ENCODE measurements around the gene TMPRSS15. TPM values are rescaled to one million over a fixed set of nuclear protein-coding genes. Genes with fewer than 3 reads are reported as not detected.

TMPRSS15 gene
- total RNA-seq, 1 donor from 2014 or later = not detected

GRCh38 chr21:18252680-18253079, 150.9 kb downstream of the TMPRSS15 start:
- Mint-ChIP-seq H3K36me3 (ENCODE audit: low read depth) (no peaks in the 10 kb centered on the region), H3K4me3 (no peak overlapping the region), H3K9me3 (no peaks in the 10 kb centered on the region), H3K27me3 (no peaks in the 10 kb centered on the region), H3K27ac (no peak overlapping the region), H3K4me1 (no peaks in the 10 kb centered on the region)
- DNase-seq = no peak
- intact Hi-C loops (cut with micrococcal nuclease) = no loop called here
- TF ChIP-seq, protein P1, sequence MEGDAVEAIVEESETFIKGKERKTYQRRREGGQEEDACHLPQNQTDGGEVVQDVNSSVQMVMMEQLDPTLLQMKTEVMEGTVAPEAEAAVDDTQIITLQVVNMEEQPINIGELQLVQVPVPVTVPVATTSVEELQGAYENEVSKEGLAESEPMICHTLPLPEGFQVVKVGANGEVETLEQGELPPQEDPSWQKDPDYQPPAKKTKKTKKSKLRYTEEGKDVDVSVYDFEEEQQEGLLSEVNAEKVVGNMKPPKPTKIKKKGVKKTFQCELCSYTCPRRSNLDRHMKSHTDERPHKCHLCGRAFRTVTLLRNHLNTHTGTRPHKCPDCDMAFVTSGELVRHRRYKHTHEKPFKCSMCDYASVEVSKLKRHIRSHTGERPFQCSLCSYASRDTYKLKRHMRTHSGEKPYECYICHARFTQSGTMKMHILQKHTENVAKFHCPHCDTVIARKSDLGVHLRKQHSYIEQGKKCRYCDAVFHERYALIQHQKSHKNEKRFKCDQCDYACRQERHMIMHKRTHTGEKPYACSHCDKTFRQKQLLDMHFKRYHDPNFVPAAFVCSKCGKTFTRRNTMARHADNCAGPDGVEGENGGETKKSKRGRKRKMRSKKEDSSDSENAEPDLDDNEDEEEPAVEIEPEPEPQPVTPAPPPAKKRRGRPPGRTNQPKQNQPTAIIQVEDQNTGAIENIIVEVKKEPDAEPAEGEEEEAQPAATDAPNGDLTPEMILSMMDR (IDR thresholded peaks at IDR 0.05) = no peak
- ChIA-PET POLR2A (no interaction called here), CTCF (no interaction called here)
- no peak for ATAC-seq (ENCODE audit: low read depth)

- no peaks in the 10 kb centered on the region for H3K27me3 Mint-ChIP-seq
- no peaks in the 10 kb centered on the region for H3K36me3 Mint-ChIP-seq (ENCODE audit: low read depth)
- ChIA-PET POLR2A (no interaction called here), CTCF (no interaction called here)
- H3K4me1 Mint-ChIP-seq = no peaks in the 10 kb centered on the region
- H3K27ac Mint-ChIP-seq = no peak overlapping the region
- ATAC-seq (ENCODE audit: low read depth) (no peak), DNase-seq (no peak)
- intact Hi-C loops (cut with micrococcal nuclease) = no loop called here
- no peaks in the 10 kb centered on the region for H3K9me3 Mint-ChIP-seq
- TF ChIP-seq, protein P1 (IDR thresholded peaks at IDR 0.05) = no peak
- no peak overlapping the region for H3K4me3 Mint-ChIP-seq
Observed at GRCh38 chr21:18252256-18252655, 151.3 kb downstream of the TMPRSS15 start.

- CTCF ChIA-PET = no interaction called here
- DNase-seq = no peak
- TF ChIP-seq, protein P1 (IDR thresholded peaks at IDR 0.05) = no peak
- no peak overlapping the region for H3K27ac Mint-ChIP-seq
- no peaks in the 10 kb centered on the region for H3K36me3 Mint-ChIP-seq (ENCODE audit: low read depth)
- intact Hi-C loops (cut with micrococcal nuclease) = no loop called here
- no peaks in the 10 kb centered on the region for H3K9me3 Mint-ChIP-seq
- no peak overlapping the region for H3K4me3 Mint-ChIP-seq
- peaks cover 3% of the 10 kb centered on the region for H3K27me3 Mint-ChIP-seq
- ATAC-seq (ENCODE audit: low read depth) = no peak
- POLR2A ChIA-PET = no interaction called here
- H3K4me1 Mint-ChIP-seq = no peaks in the 10 kb centered on the region
Observed at GRCh38 chr21:18251065-18251464, 152.5 kb downstream of the TMPRSS15 start.

DNA sequence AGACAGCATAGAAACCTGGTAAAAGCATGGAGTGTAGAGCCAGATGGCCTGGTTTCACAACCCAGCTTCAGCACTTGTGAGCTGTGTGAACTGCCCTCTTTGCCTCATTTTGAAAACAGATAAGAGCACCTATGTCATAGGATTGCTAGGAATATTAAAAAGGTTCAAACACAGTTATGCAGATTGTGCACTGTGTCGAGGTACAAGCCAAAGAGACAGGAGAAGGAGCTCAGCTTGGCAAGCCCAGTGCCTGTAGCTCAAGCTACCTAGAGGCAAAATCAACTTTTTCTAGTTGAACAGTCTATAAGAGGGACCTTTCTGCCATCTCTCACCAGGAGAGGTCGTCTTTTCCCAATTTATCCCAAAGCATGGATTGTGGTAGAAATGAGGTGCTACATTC, 153.9 kb downstream of the TMPRSS15 start:
- intact Hi-C loops (cut with micrococcal nuclease) = no loop called here
- no peak for ATAC-seq (ENCODE audit: low read depth)
- H3K27ac Mint-ChIP-seq = no peak overlapping the region

GRCh38 chr21:18248171-18248570, 155.4 kb downstream of the TMPRSS15 start:
- DNase-seq (no peak), ATAC-seq (ENCODE audit: low read depth) (no peak)
- Mint-ChIP-seq H3K4me1 (no peaks in the 10 kb centered on the region), H3K27ac (no peak overlapping the region), H3K36me3 (ENCODE audit: low read depth) (no peaks in the 10 kb centered on the region), H3K4me3 (no peak overlapping the region), H3K27me3 (peaks cover 13% of the 10 kb centered on the region), H3K9me3 (no peaks in the 10 kb centered on the region)
- TF ChIP-seq, protein P1 (IDR thresholded peaks at IDR 0.05) = no peak
- intact Hi-C loops (cut with micrococcal nuclease) = no loop called here
- POLR2A ChIA-PET = no interaction called here
- CTCF ChIA-PET = no interaction called here

More for the DNA sequence above, 153.9 kb downstream of the TMPRSS15 start:
- TF ChIP-seq, protein P1 (IDR thresholded peaks at IDR 0.05) = no peak
- no peak for DNase-seq
- POLR2A ChIA-PET = no interaction called here
- Mint-ChIP-seq H3K36me3 (ENCODE audit: low read depth) (no peaks in the 10 kb centered on the region), H3K4me1 (no peaks in the 10 kb centered on the region), H3K4me3 (no peak overlapping the region), H3K9me3 (no peaks in the 10 kb centered on the region), H3K27me3 (peaks cover 7% of the 10 kb centered on the region)
- CTCF ChIA-PET = no interaction called here

Measured in activated B cell treated with CpG ODN at 0.5 μM for 24 hours (primary cell).